Liver (tissue), 9 donors: ENCODE results near the gene XKR7. TPM values are rescaled to one million over a fixed set of nuclear protein-coding genes. Genes with fewer than 3 reads are reported as not detected.

ENCODE experiments used
- DNase-seq: peaks from one replicate; pipeline ENCODE4 v3.0.0-alpha.2; 2017; ENCODE audit warnings: low spot score
- H3K27ac ChIP-seq, 2 donors: one replicate each; pipeline ENCODE4 v1.7.0; 2013; ENCODE audit warnings: inconsistent platforms in 2 of 2, low read length in 2 of 2, control low read depth in 1 of 2, low read depth in 1 of 2, mild to moderate bottlenecking in 1 of 2
- H3K27me3 ChIP-seq, 4 donors: one replicate each; pipeline versions ENCODE4 v1.6.1 to v1.7.0; 2013; ENCODE audit warnings: low read length in 3 of 4, inconsistent platforms in 1 of 4, mild to moderate bottlenecking in 1 of 4, moderate library complexity in 1 of 4; ENCODE audit not compliant: control insufficient read depth in 4 of 4, insufficient read depth in 4 of 4
- H3K36me3 ChIP-seq, 4 donors: one replicate each; pipeline versions ENCODE4 v1.6.1 to v1.7.0; 2013; ENCODE audit warnings: low read length in 3 of 4, mild to moderate bottlenecking in 3 of 4, low read depth in 1 of 4, moderate library complexity in 1 of 4; ENCODE audit not compliant: control insufficient read depth in 4 of 4, insufficient read depth in 3 of 4
- H3K4me1 ChIP-seq, 4 donors: one replicate each; pipeline versions ENCODE4 v1.6.1 to v1.7.0; 2013; ENCODE audit warnings: low read length in 3 of 4, mild to moderate bottlenecking in 3 of 4, moderate library complexity in 1 of 4; ENCODE audit not compliant: control insufficient read depth in 4 of 4, insufficient read depth in 4 of 4
- H3K4me3 ChIP-seq, 3 donors: one replicate each; pipeline versions ENCODE4 v1.6.1 to v1.7.0; 2013; ENCODE audit warnings: low read length in 3 of 3, control low read depth in 1 of 3, low read depth in 1 of 3, mild to moderate bottlenecking in 1 of 3
- H3K9ac ChIP-seq, 2 donors: one replicate each; pipeline ENCODE4 v1.7.0; 2013; ENCODE audit warnings: low read length in 2 of 2, mild to moderate bottlenecking in 2 of 2, moderate library complexity in 2 of 2, control low read depth in 1 of 2, low read depth in 1 of 2
- H3K9me3 ChIP-seq, 4 donors: one replicate each; pipeline versions ENCODE4 v1.6.1 to v1.7.0; 2013; ENCODE audit warnings: low read length in 3 of 4; ENCODE audit not compliant: control insufficient read depth in 4 of 4
- ATF3 ChIP-seq: IDR thresholded peaks from 2 replicates; pipeline ENCODE4 v1.6.1; 2016; ENCODE audit warnings: antibody characterized with exemption
- CTCF ChIP-seq: fragments of 150-350 bp; IDR thresholded peaks from 2 replicates; pipeline ENCODE4 v1.5.1; 2017; ENCODE audit warnings: improper control_type of control experiment, low read depth, low read length; ENCODE audit not compliant: missing input control
- EGR1 ChIP-seq, 2 donors: IDR thresholded peaks; 2 replicates each; pipeline ENCODE4 v1.6.1; 2016 to 2018; ENCODE audit warnings: antibody characterized with exemption in 2 of 2, low read depth in 2 of 2
- FOXA1 ChIP-seq: IDR thresholded peaks from 2 replicates; pipeline ENCODE4 v1.6.1; 2016; ENCODE audit warnings: antibody characterized with exemption
- HNF4A ChIP-seq, 2 donors: conservative IDR thresholded peaks; 2 replicates each; pipeline ENCODE4 v1.6.1; 2016; ENCODE audit warnings: antibody characterized with exemption in 2 of 2, mild to moderate bottlenecking in 2 of 2
- JUND ChIP-seq, 2 donors: IDR thresholded peaks; 2 replicates each; pipeline ENCODE4 v1.6.1; 2016; ENCODE audit warnings: antibody characterized with exemption in 2 of 2
- RAD21 ChIP-seq, 2 donors: IDR thresholded peaks; 2 replicates each; pipeline ENCODE4 v1.6.1; 2016; ENCODE audit warnings: antibody characterized with exemption in 2 of 2, mild to moderate bottlenecking in 2 of 2
- RXRA ChIP-seq, 2 donors: IDR thresholded peaks; 2 replicates each; pipeline ENCODE4 v1.6.1; 2017 to 2018; ENCODE audit warnings: antibody characterized with exemption in 2 of 2, mild to moderate bottlenecking in 1 of 2
- SP1 ChIP-seq: IDR thresholded peaks from 2 replicates; pipeline ENCODE4 v1.6.1; 2018; ENCODE audit warnings: antibody characterized with exemption, mild to moderate bottlenecking
- YY1 ChIP-seq: IDR thresholded peaks from 2 replicates; pipeline ENCODE4 v1.6.1; 2016; ENCODE audit warnings: antibody characterized with exemption, mild to moderate bottlenecking
- WGBS: extraction: QIAGEN DNeasy Blood & Tissue Kit; methylation state at CpG from one replicate; pipeline ENCODE4 v1.1.7; 2013; 5-methylcytosine and 5-hydroxymethylcytosine counted together
- polyA plus RNA-seq, 2 donors: library from polyadenylated mRNA; stranded (reverse) in 1 of 2; unstranded in 1 of 2; fragments of 200-250 nt in 1 of 2; fragments of >200 nt in 1 of 2; fragmentation: Nextera tagmentation in 1 of 2; extraction: Ambion mirVana in 1 of 2; gene quantifications; one replicate each; pipeline versions ENCODE4 v1.2.1 to v1.2.3, GENCODE V29; 2013 to 2015
- total RNA-seq, 2 donors: library from RNA; depleted of rRNA; stranded (reverse); fragments of >200 nt; gene quantifications; one replicate each; pipeline ENCODE4 v1.2.3, GENCODE V29; 2014
- TF ChIP-seq, protein P1 (sequence below): IDR thresholded peaks from 2 replicates; pipeline ENCODE4 v1.6.1; 2016; ENCODE audit warnings: antibody characterized with exemption
- TF ChIP-seq, protein P2 (sequence below): IDR thresholded peaks from 2 replicates; pipeline ENCODE4 v1.6.1; 2016; ENCODE audit warnings: antibody characterized with exemption
- donor health status: healthy.
- donor health status: healthy.
- donor health status: healthy.
- donor health status: healthy.
- donor health status: healthy.

XKR7 gene
- total and polyA plus RNA-seq, 4 donors = under 0.01 to 0.05 TPM; not detected in 2

GRCh38 chr20:32027643-32028042 lies 59.7 kb downstream of the XKR7 start:
- WGBS = 89% methylated on average over 3 of the region's 3 CpGs
- Histone ChIP-seq H3K36me3 (no peaks in the 10 kb centered on the region), H3K27me3 (no peaks in the 10 kb centered on the region)

DNA sequence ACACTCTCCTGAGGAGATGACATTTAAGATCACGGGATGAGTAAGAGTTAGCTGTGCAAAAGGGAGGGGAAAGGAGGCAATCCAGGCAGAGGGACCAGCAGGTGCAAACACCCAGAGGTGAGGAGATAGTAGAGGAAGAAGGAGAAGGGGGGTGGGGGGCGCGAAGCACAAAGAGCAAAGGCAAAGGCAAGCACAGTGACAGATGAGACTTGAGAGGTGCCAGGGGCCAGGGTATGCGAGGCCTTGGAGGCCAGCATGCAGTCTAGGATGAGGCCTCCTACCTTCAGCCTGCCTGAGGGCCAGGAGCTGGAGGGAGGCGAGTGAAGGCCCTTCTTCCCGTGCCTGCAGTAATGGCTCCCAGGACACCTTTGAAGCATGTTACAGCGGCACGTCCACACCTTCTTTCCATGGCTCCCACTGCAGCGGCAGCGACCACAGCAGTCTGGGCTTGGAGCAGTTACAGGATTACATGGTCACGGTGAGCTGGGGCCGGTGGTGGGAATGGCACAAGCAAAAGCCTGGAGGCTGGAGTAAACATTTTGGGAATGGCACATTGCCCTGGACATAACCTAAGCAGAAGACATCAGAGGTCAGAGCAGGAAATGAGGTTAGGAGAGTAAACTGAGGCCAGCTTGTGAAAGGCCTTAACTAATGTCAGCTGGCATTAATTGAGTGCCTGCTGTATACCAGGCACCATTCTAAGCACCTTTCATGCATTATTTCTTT lies 60.9 kb downstream of the XKR7 start:
- TF ChIP-seq CTCF = no peak
- no peaks in the 10 kb centered on the region for H3K27me3 ChIP-seq
- H3K4me3 ChIP-seq = no peak overlapping the region
- no peak for DNase-seq
- H3K9ac ChIP-seq = no peak overlapping the region
- H3K9me3 ChIP-seq = no peaks in the 10 kb centered on the region
- no peak overlapping the region for H3K27ac ChIP-seq
- H3K36me3 ChIP-seq = no peaks in the 10 kb centered on the region
- H3K4me1 ChIP-seq = peaks cover 3 to 13% (median 7%) of the 10 kb centered on the region in 4 donors
- 60% methylated on average over 12 of the region's 12 CpGs for WGBS

More at GRCh38 chr20:32027643-32028042, 59.7 kb downstream of the XKR7 start:
- TF ChIP-seq EGR1 (IDR thresholded peaks at IDR 0.05; ENCODE audit: low read depth in 2 of 2) = no peak
- no peak overlapping the region for H3K27ac ChIP-seq
- H3K4me3 ChIP-seq = no peak overlapping the region
- peaks cover 3 to 13% (median 7%) of the 10 kb centered on the region in 4 donors for H3K4me1 ChIP-seq
- H3K9ac ChIP-seq = no peak overlapping the region
- no peak for DNase-seq
- no peaks in the 10 kb centered on the region for H3K9me3 ChIP-seq

- Histone ChIP-seq H3K9ac (no peak overlapping the region), H3K9me3 (no peaks in the 10 kb centered on the region), H3K27ac (no peak overlapping the region), H3K27me3 (peaks cover 0 to 2% (median 0%) of the 10 kb centered on the region in 4 donors), H3K4me1 (peaks cover 3 to 13% (median 7%) of the 10 kb centered on the region in 4 donors), H3K36me3 (no peaks in the 10 kb centered on the region), H3K4me3 (no peak overlapping the region)
- 94% methylated on average over 11 of the region's 11 CpGs for whole genome bisulfite sequencing
- TF ChIP-seq YY1 (no peak), SP1 (no peak), JUND (IDR thresholded peaks at IDR 0.05) (no peak), FOXA1 (no peak), HNF4A (conservative IDR thresholded peaks at IDR 0.05) (no peak), ATF3 (no peak), RAD21 (IDR thresholded peaks at IDR 0.05) (no peak), RXRA (IDR thresholded peaks at IDR 0.05) (no peak), EGR1 (IDR thresholded peaks at IDR 0.05; ENCODE audit: low read depth in 2 of 2) (no peak)
- TF ChIP-seq, protein P1, sequence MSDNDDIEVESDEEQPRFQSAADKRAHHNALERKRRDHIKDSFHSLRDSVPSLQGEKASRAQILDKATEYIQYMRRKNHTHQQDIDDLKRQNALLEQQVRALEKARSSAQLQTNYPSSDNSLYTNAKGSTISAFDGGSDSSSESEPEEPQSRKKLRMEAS = no peak
- TF ChIP-seq, protein P2, sequence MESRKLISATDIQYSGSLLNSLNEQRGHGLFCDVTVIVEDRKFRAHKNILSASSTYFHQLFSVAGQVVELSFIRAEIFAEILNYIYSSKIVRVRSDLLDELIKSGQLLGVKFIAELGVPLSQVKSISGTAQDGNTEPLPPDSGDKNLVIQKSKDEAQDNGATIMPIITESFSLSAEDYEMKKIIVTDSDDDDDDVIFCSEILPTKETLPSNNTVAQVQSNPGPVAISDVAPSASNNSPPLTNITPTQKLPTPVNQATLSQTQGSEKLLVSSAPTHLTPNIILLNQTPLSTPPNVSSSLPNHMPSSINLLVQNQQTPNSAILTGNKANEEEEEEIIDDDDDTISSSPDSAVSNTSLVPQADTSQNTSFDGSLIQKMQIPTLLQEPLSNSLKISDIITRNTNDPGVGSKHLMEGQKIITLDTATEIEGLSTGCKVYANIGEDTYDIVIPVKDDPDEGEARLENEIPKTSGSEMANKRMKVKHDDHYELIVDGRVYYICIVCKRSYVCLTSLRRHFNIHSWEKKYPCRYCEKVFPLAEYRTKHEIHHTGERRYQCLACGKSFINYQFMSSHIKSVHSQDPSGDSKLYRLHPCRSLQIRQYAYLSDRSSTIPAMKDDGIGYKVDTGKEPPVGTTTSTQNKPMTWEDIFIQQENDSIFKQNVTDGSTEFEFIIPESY = no peak
- no peak for DNase-seq
Observed at GRCh38 chr20:32029561-32029960, 61.6 kb downstream of the XKR7 start.
